ENCODE measurements around the gene ERICH6. TPM values are rescaled to one million over a fixed set of nuclear protein-coding genes. Genes with fewer than 3 reads are reported as not detected.
A peak's percentile ranks its signal among the peaks of the same experiment; 100 is the strongest.

The ERICH6 gene
- total RNA-seq, 1 experiment from 2014 or later = not detected

GRCh38 chr3:150742141-150742523 lies 38.4 kb upstream of the ERICH6 start:
- no TSS peak for BruUV-seq (replicated peaks)
- no peak for DNase-seq (ENCODE audit: unreplicated experiment)
- POLR2A ChIA-PET = interaction anchor here (0.6 kb wide), 1 partner anchor 17 kb away, joined by 3 read pairs; no protein-coding TSS in a partner anchor
- H3K4me1 Mint-ChIP-seq (ENCODE audit: insufficient read depth, unreplicated experiment) = peaks cover 36% of the 10 kb centered on the region
- H3K4me3 Mint-ChIP-seq (ENCODE audit: unreplicated experiment) = no peak overlapping the region
- peaks cover 26% of the 10 kb centered on the region for H3K36me3 Mint-ChIP-seq (ENCODE audit: insufficient read depth, unreplicated experiment)
- no peak for TF ChIP-seq CTCF (IDR thresholded peaks at IDR 0.05; ENCODE audit: unreplicated experiment)
- CTCF ChIA-PET = interaction anchor here (0.5 kb wide), 1 partner anchor 192 kb away, joined by 3 read pairs; no protein-coding TSS in a partner anchor
- H3K27ac Mint-ChIP-seq (ENCODE audit: low read depth, unreplicated experiment) = no peak overlapping the region
- no peaks in the 10 kb centered on the region for H3K27me3 Mint-ChIP-seq (ENCODE audit: insufficient read depth, unreplicated experiment)
- H3K9me3 Mint-ChIP-seq (ENCODE audit: unreplicated experiment) = no peaks in the 10 kb centered on the region
- intact Hi-C loops (cut with micrococcal nuclease) = no loop called here

- DNase-seq (ENCODE audit: unreplicated experiment) = no peak
- TSS peak; percentile 29 for BruUV-seq (replicated peaks)
- intact Hi-C loops (cut with micrococcal nuclease) = no loop called here
- peaks cover 36% of the 10 kb centered on the region for H3K4me1 Mint-ChIP-seq (ENCODE audit: insufficient read depth, unreplicated experiment)
- no peak overlapping the region for H3K4me3 Mint-ChIP-seq (ENCODE audit: unreplicated experiment)
- no peak for TF ChIP-seq CTCF (IDR thresholded peaks at IDR 0.05; ENCODE audit: unreplicated experiment)
- H3K27me3 Mint-ChIP-seq (ENCODE audit: insufficient read depth, unreplicated experiment) = no peaks in the 10 kb centered on the region
- ChIA-PET POLR2A (interaction anchor here (1.6 kb wide), 1 partner anchor 22 kb away, joined by 4 read pairs; the partner anchor contains the start of gene SIAH2), CTCF (interaction anchor here (0.5 kb wide), 1 partner anchor 192 kb away, joined by 3 read pairs; no protein-coding TSS in a partner anchor)
- peaks cover 26% of the 10 kb centered on the region for H3K36me3 Mint-ChIP-seq (ENCODE audit: insufficient read depth, unreplicated experiment)
- H3K27ac Mint-ChIP-seq (ENCODE audit: low read depth, unreplicated experiment) = no peak overlapping the region
- no peaks in the 10 kb centered on the region for H3K9me3 Mint-ChIP-seq (ENCODE audit: unreplicated experiment)
Measured at GRCh38 chr3:150741497-150742140, 37.9 kb upstream of the ERICH6 start.

- no peak overlapping the region for H3K27ac Mint-ChIP-seq (ENCODE audit: low read depth, unreplicated experiment)
- intact Hi-C loops (cut with micrococcal nuclease) = no loop called here
- ChIA-PET CTCF (no interaction called here), POLR2A (interaction anchor here (1.6 kb wide), 1 partner anchor 22 kb away, joined by 4 read pairs; the partner anchor contains the start of gene SIAH2)
- H3K27me3 Mint-ChIP-seq (ENCODE audit: insufficient read depth, unreplicated experiment) = no peaks in the 10 kb centered on the region
- TF ChIP-seq CTCF (IDR thresholded peaks at IDR 0.05; ENCODE audit: unreplicated experiment) = no peak
- no TSS peak for BruUV-seq (replicated peaks)
- no peak overlapping the region for H3K4me3 Mint-ChIP-seq (ENCODE audit: unreplicated experiment)
- no peak for DNase-seq (ENCODE audit: unreplicated experiment)
- peaks cover 26% of the 10 kb centered on the region for H3K36me3 Mint-ChIP-seq (ENCODE audit: insufficient read depth, unreplicated experiment)
- no peaks in the 10 kb centered on the region for H3K9me3 Mint-ChIP-seq (ENCODE audit: unreplicated experiment)
- peaks cover 36% of the 10 kb centered on the region for H3K4me1 Mint-ChIP-seq (ENCODE audit: insufficient read depth, unreplicated experiment)
Measured at GRCh38 chr3:150740733-150741496, 37.2 kb upstream of the ERICH6 start.

GRCh38 chr3:150739877-150740645 lies 36.3 kb upstream of the ERICH6 start:
- ChIA-PET POLR2A (interaction anchor here (1.6 kb wide), 1 partner anchor 23 kb away, joined by 4 read pairs; the partner anchor contains the start of gene SIAH2), CTCF (no interaction called here)
- no TSS peak for BruUV-seq (replicated peaks)
- no peak for DNase-seq (ENCODE audit: unreplicated experiment)
- intact Hi-C loops (cut with micrococcal nuclease) = no loop called here
- Mint-ChIP-seq H3K4me3 (ENCODE audit: unreplicated experiment) (no peak overlapping the region), H3K27me3 (ENCODE audit: insufficient read depth, unreplicated experiment) (no peaks in the 10 kb centered on the region), H3K9me3 (ENCODE audit: unreplicated experiment) (no peaks in the 10 kb centered on the region), H3K27ac (ENCODE audit: low read depth, unreplicated experiment) (no peak overlapping the region), H3K36me3 (ENCODE audit: insufficient read depth, unreplicated experiment) (peaks cover 27% of the 10 kb centered on the region), H3K4me1 (ENCODE audit: insufficient read depth, unreplicated experiment) (peaks cover 39% of the 10 kb centered on the region)
- TF ChIP-seq CTCF (IDR thresholded peaks at IDR 0.05; ENCODE audit: unreplicated experiment) = no peak

Data from MCF 10A (cell line).